Measurements from ENCODE around the gene SRRM1. TPM values are rescaled to one million over a fixed set of nuclear protein-coding genes. Genes with fewer than 3 reads are reported as not detected.

The SRRM1 gene
- total and polyA plus RNA-seq, 2 experiments from 2014 or later: 118 to 666 TPM

DNA sequence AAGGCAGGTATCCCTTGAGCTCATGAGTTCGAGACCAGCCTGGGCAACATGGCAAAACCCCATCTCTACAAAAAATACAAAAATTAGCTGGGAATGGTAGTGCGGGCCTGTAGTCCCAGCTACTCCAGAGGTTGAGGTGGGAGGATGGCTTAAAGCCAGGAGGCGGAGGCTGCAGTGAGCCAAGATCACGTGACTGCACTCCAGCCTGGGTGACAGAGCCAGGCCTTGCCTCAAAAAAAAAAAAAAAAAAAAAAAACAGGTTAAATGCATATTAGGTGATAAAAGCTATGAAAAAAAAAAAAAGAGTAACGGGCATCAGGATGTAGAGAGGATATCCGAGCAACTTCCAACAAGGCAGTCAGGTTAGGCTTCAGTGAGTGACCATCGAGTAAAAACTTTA, 2.8 kb upstream of the SRRM1 start:
- no peak overlapping the region for H3K4me3 ChIP-seq

More for the DNA sequence above, 2.8 kb upstream of the SRRM1 start:
- peaks cover 20% of the 10 kb centered on the region for H3K79me2 ChIP-seq (replicated peaks; ENCODE audit: insufficient read depth)
- H3K4me3 Mint-ChIP-seq: no peak overlapping the region
- DNase-seq (ENCODE audit: low spot score): no peak
- H3K9me2 ChIP-seq (ENCODE audit: insufficient read depth): no peaks in the 10 kb centered on the region
- H3K4me2 ChIP-seq: no peak overlapping the region
- peaks cover 17% of the 10 kb centered on the region for H3F3A ChIP-seq (replicated peaks; ENCODE audit: low read depth)
- H3K36me3 Mint-ChIP-seq (ENCODE audit: low read depth): peaks cover 14% of the 10 kb centered on the region
- no peak for ATAC-seq
- H3K4me1 Mint-ChIP-seq: peaks cover 18% of the 10 kb centered on the region
- H3K4me1 ChIP-seq (ENCODE audit: insufficient read depth): peaks cover 20% of the 10 kb centered on the region
- peaks cover 14% of the 10 kb centered on the region for H4K20me1 ChIP-seq (replicated peaks; ENCODE audit: insufficient read depth)
- no peak overlapping the region for H2AFZ ChIP-seq
- H3K27me3 ChIP-seq (ENCODE audit: insufficient read depth): no peaks in the 10 kb centered on the region
- 0 out of 2 replicates have a peak, but pooled peaks cover 3% of the 10 kb centered on the region for H3K36me3 ChIP-seq (ENCODE audit: insufficient read depth)
- no peaks in the 10 kb centered on the region for H3K9me3 Mint-ChIP-seq
- no peak overlapping the region for H3K27ac Mint-ChIP-seq
- peaks cover 15% of the 10 kb centered on the region for H3K27me3 Mint-ChIP-seq (ENCODE audit: insufficient read depth, low read depth, poor library complexity)
- TF ChIP-seq JUNB (IDR thresholded peaks at IDR 0.05; ENCODE audit: unreplicated experiment) (no peak), STAT1 (IDR thresholded peaks at IDR 0.05; ENCODE audit: unreplicated experiment) (no peak)
- TF ChIP-seq, protein P1, sequence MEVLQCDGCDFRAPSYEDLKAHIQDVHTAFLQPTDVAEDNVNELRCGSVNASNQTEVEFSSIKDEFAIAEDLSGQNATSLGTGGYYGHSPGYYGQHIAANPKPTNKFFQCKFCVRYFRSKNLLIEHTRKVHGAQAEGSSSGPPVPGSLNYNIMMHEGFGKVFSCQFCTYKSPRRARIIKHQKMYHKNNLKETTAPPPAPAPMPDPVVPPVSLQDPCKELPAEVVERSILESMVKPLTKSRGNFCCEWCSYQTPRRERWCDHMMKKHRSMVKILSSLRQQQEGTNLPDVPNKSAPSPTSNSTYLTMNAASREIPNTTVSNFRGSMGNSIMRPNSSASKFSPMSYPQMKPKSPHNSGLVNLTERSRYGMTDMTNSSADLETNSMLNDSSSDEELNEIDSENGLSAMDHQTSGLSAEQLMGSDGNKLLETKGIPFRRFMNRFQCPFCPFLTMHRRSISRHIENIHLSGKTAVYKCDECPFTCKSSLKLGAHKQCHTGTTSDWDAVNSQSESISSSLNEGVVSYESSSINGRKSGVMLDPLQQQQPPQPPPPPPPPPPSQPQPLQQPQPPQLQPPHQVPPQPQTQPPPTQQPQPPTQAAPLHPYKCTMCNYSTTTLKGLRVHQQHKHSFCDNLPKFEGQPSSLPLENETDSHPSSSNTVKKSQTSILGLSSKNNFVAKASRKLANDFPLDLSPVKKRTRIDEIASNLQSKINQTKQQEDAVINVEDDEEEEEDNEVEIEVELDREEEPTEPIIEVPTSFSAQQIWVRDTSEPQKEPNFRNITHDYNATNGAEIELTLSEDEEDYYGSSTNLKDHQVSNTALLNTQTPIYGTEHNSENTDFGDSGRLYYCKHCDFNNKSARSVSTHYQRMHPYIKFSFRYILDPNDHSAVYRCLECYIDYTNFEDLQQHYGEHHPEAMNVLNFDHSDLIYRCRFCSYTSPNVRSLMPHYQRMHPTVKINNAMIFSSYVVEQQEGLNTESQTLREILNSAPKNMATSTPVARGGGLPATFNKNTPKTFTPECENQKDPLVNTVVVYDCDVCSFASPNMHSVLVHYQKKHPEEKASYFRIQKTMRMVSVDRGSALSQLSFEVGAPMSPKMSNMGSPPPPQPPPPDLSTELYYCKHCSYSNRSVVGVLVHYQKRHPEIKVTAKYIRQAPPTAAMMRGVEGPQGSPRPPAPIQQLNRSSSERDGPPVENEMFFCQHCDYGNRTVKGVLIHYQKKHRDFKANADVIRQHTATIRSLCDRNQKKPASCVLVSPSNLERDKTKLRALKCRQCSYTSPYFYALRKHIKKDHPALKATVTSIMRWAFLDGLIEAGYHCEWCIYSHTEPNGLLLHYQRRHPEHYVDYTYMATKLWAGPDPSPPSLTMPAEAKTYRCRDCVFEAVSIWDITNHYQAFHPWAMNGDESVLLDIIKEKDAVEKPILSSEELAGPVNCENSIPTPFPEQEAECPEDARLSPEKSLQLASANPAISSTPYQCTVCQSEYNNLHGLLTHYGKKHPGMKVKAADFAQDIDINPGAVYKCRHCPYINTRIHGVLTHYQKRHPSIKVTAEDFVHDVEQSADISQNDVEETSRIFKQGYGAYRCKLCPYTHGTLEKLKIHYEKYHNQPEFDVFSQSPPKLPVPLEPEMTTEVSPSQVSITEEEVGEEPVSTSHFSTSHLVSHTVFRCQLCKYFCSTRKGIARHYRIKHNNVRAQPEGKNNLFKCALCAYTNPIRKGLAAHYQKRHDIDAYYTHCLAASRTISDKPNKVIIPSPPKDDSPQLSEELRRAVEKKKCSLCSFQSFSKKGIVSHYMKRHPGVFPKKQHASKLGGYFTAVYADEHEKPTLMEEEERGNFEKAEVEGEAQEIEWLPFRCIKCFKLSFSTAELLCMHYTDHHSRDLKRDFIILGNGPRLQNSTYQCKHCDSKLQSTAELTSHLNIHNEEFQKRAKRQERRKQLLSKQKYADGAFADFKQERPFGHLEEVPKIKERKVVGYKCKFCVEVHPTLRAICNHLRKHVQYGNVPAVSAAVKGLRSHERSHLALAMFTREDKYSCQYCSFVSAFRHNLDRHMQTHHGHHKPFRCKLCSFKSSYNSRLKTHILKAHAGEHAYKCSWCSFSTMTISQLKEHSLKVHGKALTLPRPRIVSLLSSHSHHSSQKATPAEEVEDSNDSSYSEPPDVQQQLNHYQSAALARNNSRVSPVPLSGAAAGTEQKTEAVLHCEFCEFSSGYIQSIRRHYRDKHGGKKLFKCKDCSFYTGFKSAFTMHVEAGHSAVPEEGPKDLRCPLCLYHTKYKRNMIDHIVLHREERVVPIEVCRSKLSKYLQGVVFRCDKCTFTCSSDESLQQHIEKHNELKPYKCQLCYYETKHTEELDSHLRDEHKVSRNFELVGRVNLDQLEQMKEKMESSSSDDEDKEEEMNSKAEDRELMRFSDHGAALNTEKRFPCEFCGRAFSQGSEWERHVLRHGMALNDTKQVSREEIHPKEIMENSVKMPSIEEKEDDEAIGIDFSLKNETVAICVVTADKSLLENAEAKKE (CRISPR knock-in tag; IDR thresholded peaks at IDR 0.05): no peak
- TF ChIP-seq, protein P2, sequence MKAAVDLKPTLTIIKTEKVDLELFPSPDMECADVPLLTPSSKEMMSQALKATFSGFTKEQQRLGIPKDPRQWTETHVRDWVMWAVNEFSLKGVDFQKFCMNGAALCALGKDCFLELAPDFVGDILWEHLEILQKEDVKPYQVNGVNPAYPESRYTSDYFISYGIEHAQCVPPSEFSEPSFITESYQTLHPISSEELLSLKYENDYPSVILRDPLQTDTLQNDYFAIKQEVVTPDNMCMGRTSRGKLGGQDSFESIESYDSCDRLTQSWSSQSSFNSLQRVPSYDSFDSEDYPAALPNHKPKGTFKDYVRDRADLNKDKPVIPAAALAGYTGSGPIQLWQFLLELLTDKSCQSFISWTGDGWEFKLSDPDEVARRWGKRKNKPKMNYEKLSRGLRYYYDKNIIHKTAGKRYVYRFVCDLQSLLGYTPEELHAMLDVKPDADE (IDR thresholded peaks at IDR 0.05): no peak
- H3K27ac ChIP-seq (ENCODE audit: low read depth): no peak overlapping the region
